HG02970 (cell line): ENCODE data around the gene SAFB2.

ENCODE experiments used
- ATAC-seq: cut with Tn5 transposase; IDR thresholded peaks from one replicate; pipeline ENCODE4 v1.9.1; 2021; ENCODE audit warnings: mild to moderate bottlenecking, moderate library complexity, moderate number of reproducible peaks; ENCODE audit not compliant: unreplicated experiment, low FRiP score

Gene SAFB2

DNA sequence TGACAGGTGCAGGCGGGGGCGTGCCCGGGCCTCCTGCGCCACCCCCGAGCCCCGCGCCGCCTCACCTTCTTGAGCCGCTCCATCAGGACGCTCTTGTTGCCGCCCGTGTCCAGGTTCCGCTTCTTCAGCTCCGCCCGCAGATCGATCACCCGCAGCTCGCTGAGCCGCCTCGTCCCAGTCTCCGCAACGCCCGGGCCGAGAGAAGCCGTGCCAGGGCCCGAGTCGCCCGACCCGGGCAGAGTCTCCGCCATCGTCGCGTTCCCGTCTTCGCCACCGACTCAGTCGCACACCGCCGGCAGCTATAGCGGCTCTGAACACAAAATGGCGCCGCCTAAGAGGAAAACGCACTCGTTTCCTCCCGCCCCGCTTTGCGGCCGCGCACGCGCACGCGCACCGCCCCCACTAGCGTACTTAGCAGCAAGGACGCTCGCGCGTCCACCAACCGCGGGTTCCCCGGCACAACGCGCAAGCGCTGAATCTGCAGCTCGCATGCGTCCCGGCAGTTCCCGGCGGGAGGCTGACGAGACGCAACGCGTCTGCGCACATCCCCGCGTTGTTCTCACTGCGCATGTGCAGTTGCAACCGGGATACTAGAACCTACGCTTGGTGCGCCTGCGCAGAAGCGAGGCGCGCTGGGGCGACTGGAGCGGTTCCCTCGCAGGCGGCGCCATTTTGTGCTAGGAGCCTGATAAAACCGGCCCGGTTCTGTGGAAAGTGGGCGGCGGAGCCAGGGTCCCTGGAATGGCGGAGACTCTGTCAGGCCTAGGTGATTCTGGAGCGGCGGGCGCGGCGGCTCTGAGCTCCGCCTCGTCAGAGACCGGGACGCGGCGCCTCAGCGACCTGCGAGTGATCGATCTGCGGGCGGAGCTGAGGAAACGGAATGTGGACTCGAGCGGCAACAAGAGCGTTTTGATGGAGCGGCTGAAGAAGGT lies at the start of gene SAFB2, which contains the start of gene SAFB:
Gene SAFB2, minus strand, starts transcription at position 312 of the 932 bp plus-strand sequence. Its CDS starts 61 bp downstream, at position 251.
Gene SAFB, plus strand, starts transcription at position 619 of the 932 bp plus-strand sequence. Its CDS starts 123 bp downstream, at position 742.
- peak; percentile 83 for ATAC-seq

GRCh38 chr19:5671600-5671999 lies 49.0 kb upstream of the SAFB2 start:
- no peak for ATAC-seq

DNA sequence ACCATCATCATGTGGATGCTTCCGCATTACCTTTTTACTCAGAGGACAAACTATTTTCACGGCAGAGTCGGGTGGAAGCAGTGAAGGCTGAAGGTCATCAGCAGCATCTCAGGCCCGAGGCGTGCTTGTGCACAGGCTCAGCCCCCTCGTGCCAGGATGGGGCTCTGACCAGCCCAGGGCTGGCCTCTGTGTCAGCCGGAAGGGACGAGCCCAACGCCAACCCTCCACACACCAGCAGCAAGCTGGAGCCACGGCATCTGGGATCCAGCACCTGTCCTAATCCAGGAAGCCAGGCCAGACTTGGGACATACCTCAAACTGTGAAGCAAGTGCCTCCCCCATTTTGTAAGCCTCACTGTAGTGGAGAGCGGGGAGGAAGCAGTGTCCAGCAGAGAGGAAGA lies 46.6 kb upstream of the SAFB2 start:
- no peak for ATAC-seq

DNA sequence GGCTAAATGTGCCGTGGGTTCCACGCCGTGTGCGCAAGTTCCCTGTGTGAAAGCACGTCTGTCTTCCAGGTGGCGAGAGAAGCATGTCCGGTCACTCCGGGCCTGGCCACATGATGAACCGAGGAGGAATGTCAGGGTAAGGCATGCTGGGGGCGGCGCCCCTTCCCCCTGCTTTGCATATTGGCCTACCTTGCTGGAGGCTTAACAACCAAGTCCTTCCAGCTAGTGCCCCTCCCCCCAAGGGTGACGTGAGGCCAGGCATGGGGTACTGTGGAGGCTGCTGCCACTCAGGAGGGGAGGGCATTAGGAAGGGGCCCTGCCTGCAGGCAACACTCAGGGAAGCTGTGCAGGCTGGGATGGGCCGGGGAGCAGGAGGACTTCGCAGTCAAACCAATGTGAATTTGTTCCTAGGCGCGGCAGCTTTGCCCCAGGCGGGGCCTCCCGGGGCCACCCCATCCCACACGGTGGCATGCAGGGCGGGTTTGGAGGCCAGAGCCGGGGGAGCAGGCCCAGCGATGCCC lies 45.2 kb upstream of the SAFB2 start:
- ATAC-seq: no peak

DNA sequence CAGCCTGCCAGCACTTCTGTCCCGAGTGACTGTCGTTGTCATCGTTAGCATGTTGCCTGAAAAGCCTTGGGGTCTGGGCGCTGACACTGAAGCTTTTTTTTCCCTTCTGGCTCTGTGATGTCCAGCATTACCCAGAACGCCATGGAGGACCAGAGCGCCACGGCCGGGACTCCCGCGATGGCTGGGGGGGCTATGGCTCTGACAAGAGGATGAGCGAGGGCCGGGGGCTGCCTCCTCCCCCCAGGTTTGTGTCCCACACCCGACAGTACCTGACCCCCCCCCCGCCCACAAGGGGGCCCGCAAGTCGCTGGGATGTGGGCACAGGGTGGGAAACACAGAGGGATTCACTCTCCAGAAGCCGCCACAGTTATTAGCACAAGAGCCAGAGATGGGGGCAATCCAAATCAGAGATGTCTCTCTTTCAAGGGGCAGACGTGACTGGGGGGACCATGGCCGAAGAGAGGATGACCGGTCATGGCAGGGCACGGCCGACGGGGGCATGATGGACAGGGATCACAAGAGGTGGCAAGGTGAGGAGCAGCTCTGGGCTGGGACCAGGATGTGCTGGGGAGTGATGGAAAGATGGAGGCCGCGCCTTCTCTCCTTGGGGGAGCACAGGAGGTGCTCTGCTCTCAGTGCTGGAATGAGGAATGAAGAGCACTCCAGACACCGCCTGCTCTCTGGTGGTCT lies 44.5 kb upstream of the SAFB2 start:
- no peak for ATAC-seq

DNA sequence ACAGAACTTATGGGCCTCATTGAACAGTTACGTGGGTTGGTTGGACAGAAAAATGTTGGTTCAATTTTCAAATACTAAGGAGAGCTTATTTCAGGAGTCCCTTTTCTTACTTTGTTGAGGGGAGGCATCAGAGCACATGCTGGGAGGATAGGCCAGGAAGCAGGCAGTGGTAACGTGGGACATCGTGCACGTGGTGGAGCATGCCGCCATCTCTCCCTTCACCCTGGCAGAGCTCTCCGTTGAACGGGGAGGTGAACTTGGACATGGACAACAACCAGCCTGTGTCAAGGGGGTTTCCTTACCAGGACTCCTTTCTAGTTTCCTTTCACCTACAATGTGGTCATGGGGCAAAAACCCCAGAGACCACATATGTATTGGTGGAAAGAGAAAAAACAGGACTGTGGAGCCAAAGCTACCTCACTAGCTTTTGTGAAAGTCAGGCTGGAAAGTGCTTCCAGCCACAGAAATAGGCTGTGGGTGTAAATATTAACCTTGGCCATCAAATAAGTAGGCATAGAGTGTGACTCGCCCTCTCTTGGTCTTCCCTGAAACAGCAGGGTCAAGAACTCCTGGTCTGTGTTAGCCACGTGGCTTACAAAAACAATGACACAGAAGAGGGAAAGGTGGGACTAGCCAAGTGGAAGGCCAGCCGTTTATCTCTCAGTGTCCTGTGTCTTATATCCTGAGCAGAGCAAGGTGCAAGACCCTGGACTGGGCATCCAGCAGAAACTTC lies 43.4 kb upstream of the SAFB2 start:
- no peak for ATAC-seq

DNA sequence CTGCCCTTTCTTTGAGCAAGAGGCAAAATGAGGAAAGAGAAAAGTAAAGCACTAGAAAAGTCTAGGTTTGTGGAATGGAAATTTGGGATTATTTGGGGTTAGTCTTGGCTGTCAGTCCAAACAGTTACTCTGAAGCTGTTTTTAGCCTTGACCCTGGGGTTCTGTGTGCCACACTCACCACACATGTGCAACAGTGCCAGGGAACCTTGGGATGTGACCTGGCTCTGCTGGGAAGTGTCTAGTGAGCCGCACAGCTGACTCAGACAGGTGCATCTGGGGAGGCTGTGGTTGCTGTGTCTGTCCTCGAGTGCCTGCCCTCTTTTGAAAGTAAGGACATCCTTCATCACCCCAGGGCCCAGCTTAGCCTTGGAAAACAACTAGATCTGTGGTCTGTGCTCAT lies 41.9 kb upstream of the SAFB2 start:
- no peak for ATAC-seq

DNA sequence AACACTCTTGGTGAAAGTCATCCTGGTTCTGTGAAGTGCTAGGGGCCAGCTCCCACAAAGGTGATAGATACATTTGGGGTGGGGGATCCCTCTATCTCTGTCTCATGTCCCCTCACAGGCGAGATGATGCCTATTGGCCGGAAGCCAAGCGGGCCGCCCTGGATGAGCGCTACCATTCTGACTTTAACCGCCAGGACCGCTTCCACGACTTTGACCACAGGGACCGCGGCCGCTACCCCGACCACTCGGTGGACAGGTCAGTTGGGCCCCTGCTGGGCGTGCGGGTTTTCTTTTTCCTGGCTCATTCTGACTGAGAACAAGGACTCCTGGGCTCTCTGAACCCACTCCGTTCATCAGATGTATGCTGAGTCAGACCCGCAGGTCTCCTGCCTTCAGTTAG lies 41.3 kb upstream of the SAFB2 start:
- ATAC-seq: no peak

GRCh38 chr19:5661483-5661882 lies 38.9 kb upstream of the SAFB2 start:
- ATAC-seq: no peak

DNA sequence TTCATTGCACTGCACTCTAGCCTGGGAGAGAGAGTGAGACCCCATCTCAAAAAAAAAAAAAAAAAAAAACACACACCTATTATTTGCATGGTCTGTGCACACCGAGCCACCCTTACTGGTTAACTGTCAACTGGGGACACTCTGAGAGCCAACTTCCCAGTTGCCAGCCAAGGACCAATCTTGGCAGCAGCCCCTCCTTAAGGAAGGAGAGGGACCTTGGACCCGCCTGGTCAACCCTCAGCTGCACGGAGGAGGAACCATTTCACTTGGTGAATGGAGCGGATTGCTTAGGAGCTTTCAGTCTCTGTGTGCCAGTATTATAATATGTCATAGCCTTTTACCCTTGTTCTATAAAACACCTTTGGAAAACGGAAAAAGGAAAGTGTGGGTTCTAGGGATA lies 32.8 kb upstream of the SAFB2 start:
- no peak for ATAC-seq

DNA sequence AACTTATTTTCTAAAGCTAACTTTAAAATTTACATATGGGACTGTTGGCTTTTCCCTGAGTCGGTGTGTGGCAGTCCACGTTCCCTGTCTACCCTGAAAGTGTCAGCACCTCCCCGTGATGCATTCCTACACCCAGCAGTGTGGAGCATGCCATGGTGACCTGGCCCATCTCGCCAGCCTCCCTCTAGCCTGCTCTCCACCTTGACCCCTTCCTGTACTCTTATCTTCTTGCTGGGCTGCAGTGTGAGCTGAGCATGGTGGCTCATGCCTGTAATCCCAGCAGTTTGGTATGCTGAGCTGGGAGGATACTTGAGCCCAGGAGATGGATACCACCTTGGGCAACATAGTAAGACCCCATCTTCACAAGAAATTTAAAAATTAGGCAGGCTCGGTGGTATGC lies 32.4 kb upstream of the SAFB2 start:
- ATAC-seq: no peak

DNA sequence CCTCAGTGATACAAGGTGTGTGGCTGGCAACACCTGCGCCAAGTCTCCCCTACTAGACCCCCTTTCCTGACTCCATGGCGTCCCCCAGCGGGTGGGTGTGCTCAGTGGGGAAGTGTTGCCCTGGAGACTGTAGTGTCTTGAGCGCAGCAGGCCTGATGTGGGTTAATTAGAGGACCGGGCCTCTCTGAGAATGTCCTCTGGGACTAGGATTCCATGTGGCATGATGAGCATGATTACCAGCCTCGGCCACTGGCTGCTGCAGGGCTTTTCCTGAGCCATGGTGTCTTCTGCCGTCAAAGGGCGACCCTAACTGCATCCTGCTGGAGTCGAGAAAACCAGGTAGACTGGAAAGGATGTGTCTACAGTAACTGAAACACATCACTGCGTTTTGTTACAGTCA lies 29.7 kb upstream of the SAFB2 start:
- ATAC-seq: no peak

DNA sequence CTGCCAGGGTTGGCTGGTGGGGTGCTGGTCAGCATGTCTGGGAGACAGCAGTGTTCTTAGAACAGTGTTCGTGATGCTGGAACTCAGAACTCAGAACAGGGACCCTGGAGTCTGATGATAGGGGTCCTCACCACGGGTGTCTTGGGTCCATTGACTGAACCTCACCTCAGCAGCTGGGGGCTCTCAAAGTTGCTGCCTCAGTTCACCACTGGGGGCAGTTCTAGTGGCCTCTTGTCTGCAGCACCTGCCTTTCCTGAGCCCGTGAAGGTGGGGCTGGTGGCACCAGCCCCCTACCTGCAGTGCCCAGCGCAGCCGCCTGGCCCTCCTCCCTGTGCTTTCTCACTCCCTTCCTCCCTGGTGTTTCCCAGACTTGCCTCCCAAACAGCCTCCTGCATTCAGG lies 28.8 kb upstream of the SAFB2 start:
- no peak for ATAC-seq

- no peak for ATAC-seq
These were observed 25.9 kb upstream of the SAFB2 start for GRCh38 chr19:5648464-5648863.

DNA sequence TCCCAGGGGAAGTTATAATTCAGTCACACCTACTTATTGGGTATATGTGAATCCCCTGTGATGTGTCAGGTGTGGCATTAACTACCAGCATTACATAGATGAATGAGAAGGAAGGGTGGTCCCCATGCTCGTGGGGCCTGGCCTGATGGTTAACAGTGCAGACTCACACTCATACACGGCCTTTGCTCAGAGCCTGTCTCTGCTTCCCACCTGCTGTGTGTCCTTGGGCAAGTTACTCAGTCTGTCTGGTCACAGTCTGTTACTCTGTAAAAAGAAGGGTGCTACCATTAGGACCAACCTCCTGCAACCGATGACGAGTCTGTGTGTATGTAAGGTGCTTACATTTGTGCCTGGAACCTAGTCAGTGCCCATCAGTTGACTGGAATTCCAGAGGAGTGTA lies 24.1 kb upstream of the SAFB2 start:
- ATAC-seq: no peak

DNA sequence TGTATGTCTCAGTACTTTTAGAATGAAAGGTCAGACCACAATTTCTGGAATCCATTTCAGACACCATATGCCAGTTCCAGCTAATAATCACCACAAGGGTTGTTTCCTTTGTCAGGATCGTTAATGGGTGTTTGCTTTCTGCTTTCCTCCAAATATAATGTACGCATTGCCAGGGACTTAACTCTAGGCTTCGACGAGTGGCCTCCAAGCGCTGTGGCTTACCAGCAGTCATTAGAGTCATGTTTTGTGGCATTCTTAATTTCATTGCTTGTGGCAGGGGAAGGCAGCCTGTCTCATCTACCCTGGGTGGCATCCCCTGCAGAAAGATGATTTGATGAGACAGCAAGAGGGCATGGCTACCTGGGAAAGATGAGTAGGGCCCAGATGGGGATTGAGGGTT lies 22.8 kb upstream of the SAFB2 start:
- ATAC-seq: no peak

GRCh38 chr19:5644037-5644436 lies 21.5 kb upstream of the SAFB2 start:
- ATAC-seq: no peak

DNA sequence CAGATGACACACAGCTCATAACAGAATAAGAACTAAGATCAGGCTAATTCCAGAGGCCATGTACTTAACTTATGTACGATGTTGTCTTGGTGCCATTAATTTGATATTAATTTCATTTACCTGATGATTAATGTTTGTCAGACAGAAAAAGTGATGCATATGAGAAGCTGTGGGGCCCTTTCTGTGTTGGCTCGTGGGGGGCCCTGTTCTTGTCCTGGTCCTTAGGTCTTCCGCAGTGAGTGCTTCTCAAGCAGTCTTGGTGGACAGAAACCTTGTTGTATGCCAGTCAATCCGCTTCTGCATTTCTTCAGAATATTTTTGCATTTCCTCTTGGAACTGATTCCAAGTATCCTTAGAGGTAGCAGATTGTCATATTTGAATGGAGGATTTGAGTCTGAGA lies 20.5 kb upstream of the SAFB2 start:
- ATAC-seq: no peak

GRCh38 chr19:5642204-5642603 lies 19.6 kb upstream of the SAFB2 start:
- no peak for ATAC-seq

DNA sequence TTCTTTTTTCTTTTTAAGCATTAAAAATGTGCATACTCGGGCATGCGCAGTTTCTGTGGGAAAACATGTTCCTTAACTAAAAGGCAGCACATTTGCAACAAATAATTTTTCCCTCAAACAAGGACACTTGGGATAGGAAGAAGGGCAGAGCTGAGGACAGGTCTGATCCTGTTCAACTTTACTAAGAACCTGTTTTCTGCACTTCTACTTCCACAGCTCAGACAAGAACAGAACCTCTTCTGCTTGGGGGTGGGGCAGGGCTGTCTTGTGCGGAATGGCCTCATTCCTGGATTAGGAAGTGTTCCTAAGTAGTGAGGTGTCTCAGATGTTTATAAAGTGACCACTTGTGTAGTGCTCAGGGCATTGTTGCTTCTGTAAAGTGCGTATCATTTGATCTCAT lies 18.6 kb upstream of the SAFB2 start:
- no peak for ATAC-seq

- ATAC-seq: no peak
These were observed 15.4 kb upstream of the SAFB2 start for GRCh38 chr19:5637971-5638370.
